IMR-90 (cell line): ENCODE results near the gene SLC6A3. TPM values are rescaled to one million over a fixed set of nuclear protein-coding genes. Genes with fewer than 3 reads are reported as not detected.

Source experiments
- ATAC-seq: fragments of 200-7000 bp; cut with Tn5 transposase; 2 replicates; pipeline ENCODE4 v1.9.1; 2020; ENCODE audit warnings: low read depth, mild to moderate bottlenecking, moderate library complexity
- BruUV-seq: library from RNA; stranded (reverse); fragments of 400-500 nt; replicated peaks from 2 replicates; lab custom pipeline; 2021; lab: Mats Ljungman, UMichigan
- CTCF ChIA-PET: fragments of 300-600 bp; formaldehyde crosslinking; extraction: SDS; loops from one replicate; lab custom pipeline; 2021; ENCODE audit warnings: antibody characterized with exemption; lab: Yijun Ruan, JAX
- POLR2A ChIA-PET: fragments of 300-600 bp; sonication (Branson Sonifier 250); formaldehyde crosslinking; loops from one replicate; lab custom pipeline; 2022; ENCODE audit warnings: antibody characterized with exemption; ENCODE audit not compliant: unreplicated experiment; lab: Charles Lee
- DNase-seq: peaks from one replicate; pipeline ENCODE4 v3.0.0; 2013
- H2AFZ ChIP-seq: replicated peaks from 2 replicates; pipeline ENCODE3; 2013; ENCODE audit warnings: low read length, mild to moderate bottlenecking; ENCODE audit not compliant: poor library complexity
- H2AK5ac ChIP-seq: 2 replicates; pipeline ENCODE4 v1.6.1; 2013; ENCODE audit warnings: low read depth, low read length, inconsistent platforms
- H2AK9ac ChIP-seq: replicated peaks from 2 replicates; pipeline ENCODE3; 2013; ENCODE audit warnings: mild to moderate bottlenecking, low read depth, low read length, moderate library complexity; ENCODE audit not compliant: poor library complexity
- H2BK120ac ChIP-seq: 2 replicates; pipeline ENCODE4 v1.6.1; 2013; ENCODE audit warnings: low read depth, low read length, inconsistent platforms
- H2BK15ac ChIP-seq: 3 replicates; pipeline ENCODE4 v1.6.1; 2013; ENCODE audit warnings: low read depth, low read length, inconsistent platforms
- H2BK20ac ChIP-seq: 2 replicates; pipeline ENCODE4 v1.6.1; 2013; ENCODE audit warnings: low read depth, mild to moderate bottlenecking, inconsistent platforms, low read length, moderate library complexity
- H2BK5ac ChIP-seq: 2 replicates; pipeline ENCODE4 v1.6.1; 2013; ENCODE audit warnings: mild to moderate bottlenecking, low read depth, low read length, inconsistent platforms; ENCODE audit not compliant: poor library complexity, severe bottlenecking
- H3K14ac ChIP-seq: replicated peaks from 2 replicates; pipeline ENCODE4 v1.6.1; 2013; ENCODE audit warnings: low read depth, low read length, inconsistent platforms
- H3K18ac ChIP-seq: 2 replicates; pipeline ENCODE4 v1.6.1; 2013; ENCODE audit warnings: low read depth, low read length, control low read depth
- H3K23ac ChIP-seq: 2 replicates; pipeline ENCODE4 v1.6.1; 2013; ENCODE audit warnings: low read depth, low read length, inconsistent platforms
- H3K27ac ChIP-seq: 2 replicates; pipeline ENCODE4 v1.5.1; 2013; ENCODE audit warnings: mild to moderate bottlenecking, control low read depth, low read length; ENCODE audit not compliant: insufficient read depth
- H3K27me3 ChIP-seq: 2 replicates; pipeline ENCODE4 v1.6.1; 2013; ENCODE audit warnings: low read length; ENCODE audit not compliant: control insufficient read depth, insufficient read depth
- H3K36me3 ChIP-seq: 2 replicates; pipeline ENCODE4 v1.6.1; 2013; ENCODE audit warnings: low read length, mixed read lengths; ENCODE audit not compliant: control insufficient read depth, insufficient read depth
- H3K4ac ChIP-seq: 2 replicates; pipeline ENCODE4 v1.6.1; 2013; ENCODE audit warnings: low read depth, low read length, inconsistent platforms
- H3K4me1 ChIP-seq: 2 replicates; pipeline ENCODE4 v1.6.1; 2013; ENCODE audit warnings: low read length, mixed read lengths; ENCODE audit not compliant: control insufficient read depth, insufficient read depth
- H3K4me2 ChIP-seq: 2 replicates; pipeline ENCODE4 v1.6.1; 2013; ENCODE audit warnings: low read depth, mild to moderate bottlenecking, control low read depth, low read length, moderate library complexity
- H3K4me3 ChIP-seq: 2 replicates; pipeline ENCODE4 v1.5.1; 2013; ENCODE audit warnings: low read depth, mild to moderate bottlenecking, control low read depth, low read length, moderate library complexity; ENCODE audit not compliant: insufficient read depth
- H3K56ac ChIP-seq: 2 replicates; pipeline ENCODE4 v1.6.1; 2013; ENCODE audit warnings: low read length, inconsistent platforms; ENCODE audit not compliant: insufficient read depth; ENCODE audit errors: extremely low read depth
- H3K79me1 ChIP-seq, 2 experiments: 2 replicates each; pipeline ENCODE4 v1.6.1; 2013; ENCODE audit warnings: low read length in 2 of 2, inconsistent platforms in 1 of 2, low read depth in 1 of 2
- H3K9ac ChIP-seq: 2 replicates; pipeline ENCODE4 v1.6.1; 2013; ENCODE audit warnings: low read depth, low read length, control low read depth
- H3K9me1 ChIP-seq: 2 replicates; pipeline ENCODE4 v1.6.1; 2013; ENCODE audit warnings: low read length, inconsistent platforms; ENCODE audit not compliant: insufficient read depth
- H3K9me3 ChIP-seq: 2 replicates; pipeline ENCODE4 v1.6.1; 2013; ENCODE audit warnings: low read length; ENCODE audit not compliant: control insufficient read depth, insufficient read depth
- H4K20me1 ChIP-seq: 2 replicates; pipeline ENCODE4 v1.6.1; 2013; ENCODE audit warnings: low read length, inconsistent platforms; ENCODE audit not compliant: insufficient read depth
- H4K5ac ChIP-seq: 2 replicates; pipeline ENCODE4 v1.6.1; 2013; ENCODE audit warnings: mild to moderate bottlenecking, low read depth, low read length, control low read depth
- H4K8ac ChIP-seq, 2 experiments: 2 replicates each; pipeline ENCODE4 v1.6.1; 2013; ENCODE audit warnings: low read depth in 2 of 2, low read length in 2 of 2, control low read depth in 1 of 2, inconsistent platforms in 1 of 2
- H4K91ac ChIP-seq: 2 replicates; pipeline ENCODE4 v1.6.1; 2013; ENCODE audit warnings: low read depth, low read length, inconsistent platforms; ENCODE audit not compliant: insufficient read depth
- BHLHE40 ChIP-seq: fragments of 150-350 bp; IDR thresholded peaks from 2 replicates; pipeline ENCODE4 v1.6.1; 2016; ENCODE audit warnings: mild to moderate bottlenecking, low read depth, low read length
- CEBPB ChIP-seq: IDR thresholded peaks from 2 replicates; pipeline ENCODE4 v1.6.1; 2012; ENCODE audit warnings: low read depth, low read length, improper control_type of control experiment
- CHD1 ChIP-seq: IDR thresholded peaks from 2 replicates; pipeline ENCODE4 v1.6.1; 2012; ENCODE audit warnings: low read depth, low read length, improper control_type of control experiment
- MAFK ChIP-seq: IDR thresholded peaks from 2 replicates; pipeline ENCODE4 v1.6.1; 2012; ENCODE audit warnings: low read depth, low read length, improper control_type of control experiment
- MXI1 ChIP-seq: IDR thresholded peaks from 2 replicates; pipeline ENCODE4 v1.6.1; 2012; ENCODE audit warnings: low read depth, mild to moderate bottlenecking, low read length, moderate library complexity, borderline replicate concordance
- NFE2L2 ChIP-seq: fragments of 150-350 bp; IDR thresholded peaks from 2 replicates; pipeline ENCODE4 v1.6.1; 2016; ENCODE audit warnings: low read depth, mild to moderate bottlenecking, low read length
- POLR2A ChIP-seq: IDR thresholded peaks from 2 replicates; pipeline ENCODE4 v1.6.1; 2012; ENCODE audit warnings: mild to moderate bottlenecking, low read depth, low read length
- SMC3 ChIP-seq: fragments of 150-350 bp; IDR thresholded peaks from 2 replicates; pipeline ENCODE4 v1.6.1; 2016; ENCODE audit warnings: low read depth, mild to moderate bottlenecking, antibody characterized with exemption, low read length, moderate library complexity
- WGBS, 2 experiments: methylation state at CpG; one replicate each; pipeline versions ENCODE4 v1.1.5 to v1.1.7; 2013; ENCODE audit warnings: missing lambda C conversion rate in 2 of 2; ENCODE audit not compliant: insufficient read length in 1 of 2; ENCODE audit errors: extremely low coverage in 2 of 2; 5-methylcytosine and 5-hydroxymethylcytosine counted together
- dilution Hi-C: fragments of 300-500 bp; cut with HindIII; formaldehyde crosslinking; loops from one replicate; pipeline ENCODE4 v1.14.3; 2018; ENCODE audit warnings: low sequenced_read_pairs; ENCODE audit not compliant: unreplicated experiment
- in situ Hi-C: fragments of 300-500 bp; cut with MboI; formaldehyde crosslinking; loops from 3 replicates; pipeline ENCODE4 v1.14.3; 2019; ENCODE audit warnings: low sequenced_read_pairs, inconsistent platforms, mixed read lengths
- intact Hi-C: fragments of 100-400 bp; cut with micrococcal nuclease; formaldehyde crosslinking; loops from 2 replicates; pipeline ENCODE4 v1.10.0; 2022
- polyA plus RNA-seq, 3 experiments: library from polyadenylated mRNA; depleted of rRNA; stranded (reverse); fragments of >200 nt; gene quantifications; 2 replicates each; pipeline ENCODE4 v1.2.3, GENCODE V29; 2012; ENCODE audit warnings: low replicate concordance in 1 of 3
- total RNA-seq: library from RNA; depleted of rRNA; stranded (reverse); fragments of >200 nt; gene quantifications from 2 replicates; pipeline ENCODE4 v1.2.3, GENCODE V29; 2012
- TF ChIP-seq, protein P1 (sequence below): fragments of 150-350 bp; IDR thresholded peaks from 2 replicates; pipeline ENCODE4 v1.6.1; 2017; ENCODE audit warnings: mild to moderate bottlenecking, antibody characterized with exemption, low read length, low read depth
- TF ChIP-seq, protein P2 (sequence below): fragments of 150-350 bp; IDR thresholded peaks from 2 replicates; pipeline ENCODE4 v1.6.1; 2016; ENCODE audit warnings: low read depth, mild to moderate bottlenecking, low read length, moderate library complexity, borderline replicate concordance

SLC6A3 gene
- total and polyA plus RNA-seq, 2 of the 4 experiments (the other 2 are of a cell fraction): not detected

DNA sequence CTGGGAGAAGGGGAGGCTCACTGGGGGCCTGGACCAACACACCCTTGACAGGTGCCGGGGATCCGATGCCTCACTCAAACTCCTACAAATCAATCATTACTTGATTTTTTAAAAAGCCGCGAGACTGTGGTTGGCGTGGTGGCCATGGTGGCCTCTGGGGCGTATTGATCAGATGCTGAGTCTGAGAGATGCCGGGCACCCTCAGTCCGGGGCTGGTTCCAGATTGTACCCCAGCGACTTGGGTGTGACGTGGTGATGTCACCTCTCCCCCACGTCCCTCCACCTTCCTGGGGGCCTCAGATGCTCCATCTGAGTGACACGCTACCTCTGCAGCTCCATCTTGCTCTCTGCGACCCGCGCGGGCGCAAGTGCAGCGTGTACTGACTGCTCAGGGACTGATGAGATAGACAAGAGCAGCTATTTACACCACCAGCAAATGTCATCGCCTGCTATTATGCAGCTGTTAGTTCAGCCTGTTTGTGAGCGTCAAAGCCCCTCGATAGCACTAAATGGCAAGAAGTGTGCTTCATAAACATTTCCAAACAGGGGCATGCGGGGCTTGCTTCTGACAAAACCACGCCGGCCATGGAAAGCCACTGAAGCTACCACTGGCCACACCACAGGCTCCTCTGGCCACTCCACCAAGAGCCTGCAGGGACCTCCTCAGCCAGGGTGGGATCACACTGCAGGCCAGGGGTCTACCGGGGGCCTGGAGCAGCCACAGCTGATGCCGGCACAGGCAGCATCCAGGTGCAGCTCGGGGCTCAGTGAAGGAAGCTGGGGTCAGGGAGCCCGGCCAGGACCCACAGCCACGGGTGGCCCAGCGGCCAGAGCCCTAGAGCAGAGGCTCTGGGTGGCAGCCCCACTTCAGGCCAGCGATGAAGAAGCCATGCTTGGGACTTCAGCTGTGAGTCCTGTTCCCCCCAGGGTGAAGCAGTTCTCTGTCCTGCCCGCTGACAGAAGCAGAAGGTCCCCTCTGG is 50.1 kb downstream of the SLC6A3 start:
- Histone ChIP-seq H3K14ac (no peak overlapping the region), H3K4me3 (no peak overlapping the region), H3K4me1 (no peaks in the 10 kb centered on the region), H2BK5ac (no peak overlapping the region), H3K18ac (no peak overlapping the region), H3K9ac (no peak overlapping the region), H3K27ac (no peak overlapping the region), H3K4me2 (no peak overlapping the region), H2AK5ac (no peak overlapping the region), H2AFZ (no peak overlapping the region), H3K9me3 (peaks cover 5% of the 10 kb centered on the region), H3K79me1 (no peaks in the 10 kb centered on the region), H2BK15ac (no peak overlapping the region), H4K5ac (no peak overlapping the region), H3K4ac (no peak overlapping the region), H2AK9ac (no peak overlapping the region), H3K36me3 (no peaks in the 10 kb centered on the region), H4K91ac (no peak overlapping the region), H4K8ac (no peak overlapping the region), H2BK20ac (no peak overlapping the region), H4K20me1 (no peaks in the 10 kb centered on the region), H3K27me3 (peaks cover 17% of the 10 kb centered on the region), H3K9me1 (no peaks in the 10 kb centered on the region), H3K23ac (no peak overlapping the region), H3K56ac (no peak overlapping the region), H2BK120ac (no peak overlapping the region)
- TF ChIP-seq POLR2A (no peak), SMC3 (no peak), CHD1 (no peak), MAFK (no peak), MXI1 (no peak), NFE2L2 (no peak), BHLHE40 (no peak), CEBPB (no peak)
- TF ChIP-seq, protein P1, sequence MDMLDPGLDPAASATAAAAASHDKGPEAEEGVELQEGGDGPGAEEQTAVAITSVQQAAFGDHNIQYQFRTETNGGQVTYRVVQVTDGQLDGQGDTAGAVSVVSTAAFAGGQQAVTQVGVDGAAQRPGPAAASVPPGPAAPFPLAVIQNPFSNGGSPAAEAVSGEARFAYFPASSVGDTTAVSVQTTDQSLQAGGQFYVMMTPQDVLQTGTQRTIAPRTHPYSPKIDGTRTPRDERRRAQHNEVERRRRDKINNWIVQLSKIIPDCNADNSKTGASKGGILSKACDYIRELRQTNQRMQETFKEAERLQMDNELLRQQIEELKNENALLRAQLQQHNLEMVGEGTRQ: no peak
- TF ChIP-seq, protein P2, sequence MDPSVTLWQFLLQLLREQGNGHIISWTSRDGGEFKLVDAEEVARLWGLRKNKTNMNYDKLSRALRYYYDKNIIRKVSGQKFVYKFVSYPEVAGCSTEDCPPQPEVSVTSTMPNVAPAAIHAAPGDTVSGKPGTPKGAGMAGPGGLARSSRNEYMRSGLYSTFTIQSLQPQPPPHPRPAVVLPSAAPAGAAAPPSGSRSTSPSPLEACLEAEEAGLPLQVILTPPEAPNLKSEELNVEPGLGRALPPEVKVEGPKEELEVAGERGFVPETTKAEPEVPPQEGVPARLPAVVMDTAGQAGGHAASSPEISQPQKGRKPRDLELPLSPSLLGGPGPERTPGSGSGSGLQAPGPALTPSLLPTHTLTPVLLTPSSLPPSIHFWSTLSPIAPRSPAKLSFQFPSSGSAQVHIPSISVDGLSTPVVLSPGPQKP: no peak
- POLR2A ChIA-PET: no interaction called here
- ATAC-seq (no peak), DNase-seq (no peak)
- no TSS peak for BruUV-seq
- dilution Hi-C loops: no loop called here
- in situ Hi-C loops: no loop called here
- 52% methylated on average over 11 of the region's 32 CpGs; no CpG with 5 or more reads in 1 of the 2 experiments for WGBS, 2 experiments
- intact Hi-C loops: no loop called here
- CTCF ChIA-PET: no interaction called here
